Right renal pelvis (tissue), 4 donors: ENCODE measurements around the gene P2RY4. TPM values are rescaled to one million over a fixed set of nuclear protein-coding genes. Genes with fewer than 3 reads are reported as not detected.
"Not testable (repeated sequence)": the region's sequence is repeated elsewhere in the genome, so short reads cannot be mapped to it uniquely, and the experiment has no call there.

Source experiments
- DNase-seq, 4 donors: peaks; one replicate each; pipeline ENCODE4 v3.0.0-alpha.2; 2013; ENCODE audit warnings: low read depth in 4 of 4, low spot score in 3 of 4, missing footprints in 1 of 4
- polyA plus RNA-seq, 4 donors: library from polyadenylated mRNA; unstranded; fragments of 120-200 nt; gene quantifications; one replicate each; pipeline ENCODE4 v1.2.1, GENCODE V29; 2013; ENCODE audit not compliant: insufficient read length in 4 of 4

P2RY4 gene
- polyA plus RNA-seq, 4 donors: 0.18 to 0.33 (median 0.21) TPM; not detected in 1

GRCh38 chrX:70247252-70247651 is 12.8 kb downstream of the P2RY4 start:
- no peak for DNase-seq

GRCh38 chrX:70244881-70245280 is 15.1 kb downstream of the P2RY4 start:
- DNase-seq: no peak

GRCh38 chrX:70243601-70244000 is 16.4 kb downstream of the P2RY4 start:
- not testable (repeated sequence) for DNase-seq

- no peak for DNase-seq
Measured at GRCh38 chrX:70241501-70241900, 18.5 kb downstream of the P2RY4 start.

GRCh38 chrX:70240751-70241150 is 19.3 kb downstream of the P2RY4 start:
- DNase-seq: no peak

- no peak for DNase-seq
Measured at GRCh38 chrX:70234355-70234754, 25.6 kb downstream of the P2RY4 start, which contains the start of gene AWAT1. TSS of gene AWAT1 (plus strand) at chrX:70234655. CDS start at chrX:70234696, 41 bp downstream.

- DNase-seq: no peak
Measured at GRCh38 chrX:70231666-70232065, 28.3 kb downstream of the P2RY4 start.

- DNase-seq: no peak
Measured at GRCh38 chrX:70226687-70227086, 33.3 kb downstream of the P2RY4 start.

GRCh38 chrX:70226048-70226447 is 34.0 kb downstream of the P2RY4 start:
- DNase-seq: no peak

- no peak for DNase-seq
Measured at GRCh38 chrX:70219938-70220764, 39.9 kb downstream of the P2RY4 start.

GRCh38 chrX:70209570-70209969 is 50.4 kb downstream of the P2RY4 start:
- DNase-seq: not testable (repeated sequence)

GRCh38 chrX:70208479-70208878 is 51.5 kb downstream of the P2RY4 start:
- DNase-seq: no peak

Other genes starting within 250 kb of the P2RY4 start
- not detected for gene AWAT2, start 210.3 kb downstream of the P2RY4 start, polyA plus RNA-seq
- under 1 TPM in 1 of 4 donors, not detected in 3; 0.05 TPM for gene OTUD6A, start 197.7 kb downstream of the P2RY4 start, polyA plus RNA-seq
- 100 to 1,000 TPM in 3 of 4 donors, 10 to 100 TPM in 1; 98.6 to 109 (median 104) TPM for gene IGBP1, start 126.8 kb downstream of the P2RY4 start, polyA plus RNA-seq
- gene DGAT2L6, start 82.7 kb downstream of the P2RY4 start, polyA plus RNA-seq: not detected
- under 1 TPM in 1 of 4 donors, not detected in 3; 0.10 TPM for gene AWAT1, start 25.5 kb downstream of the P2RY4 start, polyA plus RNA-seq
- gene ARR3, start 8.1 kb upstream of the P2RY4 start, polyA plus RNA-seq: under 1 TPM in 3 of 4 donors, not detected in 1; 0.54 to 0.80 (median 0.55) TPM
- 1 to 10 TPM in 1 of 4 donors, under 1 TPM in 3; 0.81 to 1.2 (median 0.94) TPM for gene RAB41, start 22.0 kb upstream of the P2RY4 start, polyA plus RNA-seq
- gene PDZD11, start 29.7 kb upstream of the P2RY4 start, polyA plus RNA-seq: 10 to 100 TPM; 57.5 to 60.3 (median 58.7) TPM
- 10 to 100 TPM; 16.1 to 17.9 (median 17.4) TPM for gene KIF4A, start 29.9 kb upstream of the P2RY4 start, polyA plus RNA-seq
- gene GDPD2, start 163.1 kb upstream of the P2RY4 start, polyA plus RNA-seq: 1 to 10 TPM; 1.0 to 2.1 (median 1.5) TPM
- gene DLG3, start 184.6 kb upstream of the P2RY4 start, polyA plus RNA-seq: 10 to 100 TPM; 37.1 to 46.4 (median 44.5) TPM